Lung (tissue), 12 donors: ENCODE results near the gene TNIK. TPM values are rescaled to one million over a fixed set of nuclear protein-coding genes. Genes with fewer than 3 reads are reported as not detected.
A peak's percentile ranks its signal among the peaks of the same experiment; 100 is the strongest.

Experiments
- ATAC-seq: fragments of 200-7000 bp; cut with Tn5 transposase; one replicate; pipeline ENCODE4 v1.9.1; 2020; ENCODE audit warnings: moderate number of reproducible peaks; ENCODE audit not compliant: insufficient read depth, low FRiP score
- DNase-seq, 3 donors: peaks; one replicate each; pipeline ENCODE4 v3.0.0-alpha.2; 2013 to 2017
- H3K27ac ChIP-seq, 2 donors: one replicate each; pipeline ENCODE4 v1.5.1; 2013; ENCODE audit warnings: mild to moderate bottlenecking in 2 of 2, moderate library complexity in 2 of 2, control low read depth in 1 of 2, inconsistent platforms in 1 of 2, low read depth in 1 of 2, low read length in 1 of 2
- H3K27me3 ChIP-seq, 3 donors: one replicate each; pipeline ENCODE4 v1.5.1; 2013; ENCODE audit warnings: low read length in 2 of 3; ENCODE audit not compliant: control insufficient read depth in 3 of 3, insufficient read depth in 3 of 3
- H3K36me3 ChIP-seq, 4 donors: one replicate each; pipeline ENCODE4 v1.5.1; 2013; ENCODE audit warnings: low read length in 4 of 4, mild to moderate bottlenecking in 1 of 4, moderate library complexity in 1 of 4; ENCODE audit not compliant: control insufficient read depth in 4 of 4, insufficient read depth in 4 of 4
- H3K4me1 ChIP-seq, 5 donors: one replicate each; pipeline ENCODE4 v1.5.1; 2013; ENCODE audit warnings: low read length in 5 of 5, mild to moderate bottlenecking in 2 of 5, moderate library complexity in 1 of 5; ENCODE audit not compliant: control insufficient read depth in 5 of 5, insufficient read depth in 5 of 5
- H3K4me3 ChIP-seq: one replicate; pipeline ENCODE4 v1.5.1; 2013; ENCODE audit warnings: mild to moderate bottlenecking, control low read depth, moderate library complexity
- H3K9ac ChIP-seq, 2 donors: one replicate each; pipeline ENCODE4 v1.5.1; 2013; ENCODE audit warnings: low read length in 2 of 2, control low read depth in 1 of 2; ENCODE audit not compliant: insufficient read depth in 1 of 2
- H3K9me3 ChIP-seq, 4 donors: one replicate each; pipeline ENCODE4 v1.5.1; 2013; ENCODE audit warnings: low read length in 3 of 4, mild to moderate bottlenecking in 1 of 4, moderate library complexity in 1 of 4; ENCODE audit not compliant: control insufficient read depth in 4 of 4, insufficient read depth in 3 of 4
- CTCF ChIP-seq: IDR thresholded peaks from 2 replicates; pipeline ENCODE4 v1.5.1; 2012; ENCODE audit warnings: mild to moderate bottlenecking; ENCODE audit errors: control extremely low read depth, extremely low read depth
- WGBS, 2 donors: extraction: QIAGEN DNeasy Blood & Tissue Kit; methylation state at CpG; one replicate each; pipeline ENCODE4 v1.1.7; 2013; 5-methylcytosine and 5-hydroxymethylcytosine counted together
- polyA plus RNA-seq, 2 donors: library from polyadenylated mRNA; stranded (reverse); fragments of 200-250 nt; gene quantifications; one replicate each; pipeline ENCODE4 v1.2.1, GENCODE V29; 2013
- total RNA-seq, 2 donors: library from RNA; depleted of rRNA in 1 of 2; stranded (reverse); fragments of >200 nt in 1 of 2; gene quantifications; one replicate each; pipeline ENCODE4 v1.2.1, GENCODE V29; 2014 to 2021
- donor health status: control.
- donor health status: control.
- donor health status: Bipolar disorder and iron deficiency.
- donor health status: healthy.
- donor health status: DM: yes; HTN: yes; CAD: no.

Gene TNIK
- total and polyA plus RNA-seq, 4 donors: 9.4 to 36.3 (median 14.3) TPM

- Histone ChIP-seq H3K27ac (no peak overlapping the region), H3K27me3 (no peaks in the 10 kb centered on the region), H3K4me1 (peaks cover 0 to 15% (median 0%) of the 10 kb centered on the region in 5 donors), H3K4me3 (no peak overlapping the region), H3K9me3 (no peaks in the 10 kb centered on the region), H3K9ac (no peak overlapping the region), H3K36me3 (no peaks in the 10 kb centered on the region)
- ATAC-seq: no peak
- TF ChIP-seq CTCF: no peak
- no peak for DNase-seq
- WGBS, 2 donors: 93 to 94% methylated on average over 1 of the region's 1 CpG
These were observed 264.5 kb downstream of the TNIK start for GRCh38 chr3:171195686-171196085.

DNA sequence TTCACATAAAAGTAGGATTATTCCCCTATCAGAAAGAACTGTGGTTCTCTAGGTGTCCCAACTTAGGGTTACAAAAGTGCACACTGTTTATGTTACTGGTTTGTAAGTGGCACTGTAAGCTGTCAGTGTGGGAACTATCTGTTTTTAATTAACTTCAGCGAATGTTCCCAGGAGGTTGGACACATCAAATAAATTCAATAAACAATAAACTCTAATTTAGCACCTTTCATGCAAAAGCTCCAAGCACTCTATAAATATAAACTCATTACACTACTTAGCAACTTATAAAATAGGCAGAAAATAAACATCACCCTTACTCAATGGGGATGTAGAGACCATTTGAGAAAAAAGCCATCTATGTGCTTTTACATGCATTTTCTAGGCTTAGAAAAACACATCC is 265.2 kb downstream of the TNIK start:
- Histone ChIP-seq H3K4me3 (no peak overlapping the region), H3K4me1 (peaks cover 0 to 9% (median 0%) of the 10 kb centered on the region in 5 donors), H3K36me3 (no peaks in the 10 kb centered on the region), H3K9me3 (no peaks in the 10 kb centered on the region), H3K9ac (no peak overlapping the region), H3K27ac (no peak overlapping the region), H3K27me3 (no peaks in the 10 kb centered on the region)
- DNase-seq: no peak
- no peak for ATAC-seq
- WGBS, 2 donors: 85 to 94% methylated on average over 1 of the region's 1 CpG
- no peak for TF ChIP-seq CTCF

- Histone ChIP-seq H3K4me3 (no peak overlapping the region), H3K4me1 (peaks cover 0 to 7% (median 0%) of the 10 kb centered on the region in 5 donors), H3K36me3 (no peaks in the 10 kb centered on the region), H3K27ac (no peak overlapping the region), H3K9ac (no peak overlapping the region), H3K27me3 (no peaks in the 10 kb centered on the region), H3K9me3 (no peaks in the 10 kb centered on the region)
- 84 to 95% methylated on average over 1 of the region's 1 CpG for WGBS, 2 donors
- DNase-seq (no peak), ATAC-seq (no peak)
- TF ChIP-seq CTCF: no peak
These were observed 266.5 kb downstream of the TNIK start for GRCh38 chr3:171193693-171194092.

DNA sequence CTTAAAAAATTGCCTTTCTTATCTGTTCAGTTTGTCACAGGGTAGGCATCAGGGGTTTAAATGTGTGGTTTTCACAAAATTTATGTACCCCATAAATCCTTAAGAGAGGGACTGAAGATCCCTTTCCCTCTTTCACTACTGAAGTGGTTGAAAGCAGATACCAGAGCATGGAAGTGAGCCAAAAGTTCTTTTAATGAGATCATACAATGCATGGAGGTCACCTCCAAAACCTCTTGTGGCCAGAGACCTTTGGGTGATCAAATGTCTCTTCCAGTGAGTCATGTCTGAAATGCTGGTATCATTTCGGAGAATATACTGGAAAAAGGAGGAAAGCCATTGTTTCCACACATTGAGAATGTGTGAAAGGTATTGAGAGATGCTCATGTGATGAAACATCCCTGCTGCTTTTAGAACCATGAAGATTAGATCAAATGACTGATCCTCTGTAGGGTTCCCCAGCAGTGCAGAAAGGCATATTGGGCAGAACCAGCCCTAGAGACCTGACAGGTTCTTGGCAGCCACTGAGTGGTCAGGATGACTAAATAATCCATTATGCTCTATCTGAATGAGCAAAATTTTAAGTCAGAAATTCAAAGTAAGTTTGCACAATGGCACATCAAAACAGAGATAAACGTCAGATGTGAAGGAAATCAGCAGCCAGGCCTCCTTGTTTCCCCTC is 267.9 kb downstream of the TNIK start:
- Histone ChIP-seq H3K36me3 (no peaks in the 10 kb centered on the region), H3K9me3 (no peaks in the 10 kb centered on the region), H3K4me3 (no peak overlapping the region), H3K4me1 (peaks cover 0 to 13% (median 0%) of the 10 kb centered on the region in 5 donors), H3K27ac (peak overlapping the region in 1 of 2 donors; percentile 33), H3K27me3 (no peaks in the 10 kb centered on the region), H3K9ac (no peak overlapping the region)
- ATAC-seq: no peak
- no peak for TF ChIP-seq CTCF
- 82 to 89% methylated on average over 2 of the region's 2 CpGs for WGBS, 2 donors
- no peak for DNase-seq
